HepG2 (cell line): Measurements from ENCODE around the gene PRSS12. TPM values are rescaled to one million over a fixed set of nuclear protein-coding genes. Genes with fewer than 3 reads are reported as not detected.

Experiments used
- ATAC-seq: fragments of 200-7000 bp; cut with Tn5 transposase; 3 replicates; pipeline ENCODE4 v1.9.1; 2020; ENCODE audit warnings: mild to moderate bottlenecking, moderate library complexity
- BruUV-seq: library from RNA; stranded (reverse); fragments of 400-500 nt; replicated peaks from 2 replicates; lab custom pipeline; 2021; lab: Mats Ljungman, UMichigan
- CTCF ChIA-PET: fragments of 300-600 bp; formaldehyde crosslinking; extraction: SDS; loops from one replicate; lab custom pipeline; 2021; ENCODE audit warnings: low total read pairs, inconsistent platforms, low intra/inter-chr PET ratio; lab: Yijun Ruan, JAX
- POLR2A ChIA-PET: fragments of 350-600 bp; sonication (Branson Sonifier 250); formaldehyde crosslinking; loops from one replicate; lab custom pipeline; 2020; ENCODE audit warnings: antibody characterized with exemption, inconsistent platforms; lab: Yijun Ruan, JAX
- DNase-seq: peaks from one replicate; pipeline ENCODE4 v3.0.0-alpha.2; 2015; ENCODE audit warnings: low spot score
- FAIRE-seq: peaks from 3 replicates; lab custom pipeline; 2011; peaks lifted over from hg19 to GRCh38; lab: Jason Lieb, UNC
- H2AFZ ChIP-seq: one replicate; pipeline ENCODE4 v1.6.1; 2011; ENCODE audit warnings: low read length, inconsistent platforms
- H3K27ac ChIP-seq: fragments of 300-600 bp; 3 replicates; pipeline ENCODE4 v1.8.0; 2011; ENCODE audit warnings: mixed run types, mild to moderate bottlenecking, mixed read lengths, low read length, inconsistent platforms; ENCODE audit not compliant: insufficient read depth; ENCODE audit errors: extremely low read length
- H3K27me3 ChIP-seq, 2 experiments: fragments of 200-600 bp in 1 of 2; 2 replicates in 1 of 2; 3 replicates in 1 of 2; pipeline versions ENCODE4 v1.6.0 to v1.8.0; 2011; ENCODE audit warnings: low read length in 2 of 2, mild to moderate bottlenecking in 2 of 2, moderate library complexity in 2 of 2, inconsistent platforms in 1 of 2; ENCODE audit not compliant: insufficient read depth in 2 of 2, control insufficient read depth in 1 of 2
- H3K36me3 ChIP-seq, 2 experiments: fragments of 200-600 bp in 1 of 2; replicated peaks in 1 of 2; 2 replicates in 1 of 2; 3 replicates in 1 of 2; pipeline versions ENCODE4 v1.5.1 to v1.8.0; 2011; ENCODE audit warnings: low read length in 2 of 2, inconsistent platforms in 1 of 2; ENCODE audit not compliant: insufficient read depth in 2 of 2, control insufficient read depth in 1 of 2
- H3K4me1 ChIP-seq: 2 replicates; pipeline ENCODE4 v1.5.1; 2012; ENCODE audit warnings: low read length, inconsistent platforms; ENCODE audit not compliant: insufficient read depth
- H3K4me2 ChIP-seq: 2 replicates; pipeline ENCODE4 v1.6.0; 2011; ENCODE audit warnings: low read depth, low read length, inconsistent platforms
- H3K4me3 ChIP-seq, 3 experiments: fragments of 200-600 bp in 1 of 3; sonication (generic), shearing (Covaris generic) in 1 of 3; replicated peaks in 1 of 3; 2 replicates each; pipeline ENCODE4 v1.5.1; 2011 to 2016; ENCODE audit warnings: low read length in 3 of 3, inconsistent platforms in 2 of 3, low read depth in 2 of 3, mild to moderate bottlenecking in 2 of 3, control low read depth in 1 of 3, mixed read lengths in 1 of 3; ENCODE audit not compliant: insufficient read depth in 1 of 3
- H3K79me2 ChIP-seq: one replicate; pipeline ENCODE4 v1.6.1; 2011; ENCODE audit warnings: low read length, inconsistent platforms; ENCODE audit not compliant: insufficient read depth
- H3K9ac ChIP-seq: 2 replicates; pipeline ENCODE4 v1.6.0; 2011; ENCODE audit warnings: mild to moderate bottlenecking, low read depth, low read length, inconsistent platforms; ENCODE audit not compliant: insufficient read depth
- H3K9me3 ChIP-seq: 2 replicates; pipeline ENCODE4 v1.5.1; 2012; ENCODE audit warnings: mild to moderate bottlenecking, low read length
- H4K20me1 ChIP-seq: 2 replicates; pipeline ENCODE4 v1.6.0; 2011; ENCODE audit warnings: inconsistent platforms, mild to moderate bottlenecking, low read length, moderate library complexity; ENCODE audit not compliant: insufficient read depth
- FOXP4 ChIP-seq: sonication (generic); formaldehyde crosslinking; IDR thresholded peaks from 2 replicates; pipeline ENCODE4 v1.4.0; 2020; ENCODE audit warnings: missing genetic modification reagents
- MAFF ChIP-seq: IDR thresholded peaks from 2 replicates; pipeline ENCODE4 v1.6.1; 2011; ENCODE audit warnings: low read depth, low read length, improper control_type of control experiment
- MAFK ChIP-seq, 2 experiments: IDR thresholded peaks in 1 of 2; conservative IDR thresholded peaks in 1 of 2; 2 replicates each; pipeline ENCODE4 v1.6.1; 2011; ENCODE audit warnings: improper control_type of control experiment in 2 of 2, low read length in 2 of 2
- MXD1 ChIP-seq: sonication (generic); formaldehyde crosslinking; IDR thresholded peaks from 2 replicates; pipeline ENCODE4 v1.4.0; 2020; ENCODE audit warnings: mild to moderate bottlenecking, missing genetic modification reagents
- WGBS: methylation state at CpG from one replicate; pipeline ENCODE4 v1.1.6; 2017; ENCODE audit warnings: low lambda C conversion rate; 5-methylcytosine and 5-hydroxymethylcytosine counted together
- in situ Hi-C: cut with HindIII; loops from 2 replicates; pipeline ENCODE4 v1.10.0; 2017; ENCODE audit warnings: low pct_unique_long_range_greater_than_20kb; ENCODE audit not compliant: extremely low pct_ligation_motif_present
- intact Hi-C: fragments of 100-400 bp; cut with micrococcal nuclease; formaldehyde crosslinking; loops from one replicate; pipeline ENCODE4 v1.10.0; 2022; ENCODE audit not compliant: unreplicated experiment
- polyA plus RNA-seq, 8 experiments: library from polyadenylated mRNA; depleted of rRNA in 3 of 8; stranded (reverse) in 7 of 8; unstranded in 1 of 8; fragments of >200 nt; fragmentation: Illumina TruSeq in 4 of 8; extraction: Trizol in 4 of 8; gene quantifications; 2 replicates each; pipeline versions ENCODE4 v1.2.1 to v1.2.3, GENCODE V29; 2011 to 2016; ENCODE audit warnings: low read depth in 4 of 8, missing spikeins in 1 of 8, mixed read lengths in 1 of 8; ENCODE audit not compliant: insufficient read depth in 1 of 8
- total RNA-seq, 5 experiments: library from RNA; depleted of rRNA; stranded (reverse); fragments of >200 nt; fragmentation: Illumina TruSeq; extraction: Trizol; gene quantifications; 2 replicates each; pipeline ENCODE4 v1.2.3, GENCODE V29; 2016; ENCODE audit warnings: low read depth in 1 of 5

Gene PRSS12
- total and polyA plus RNA-seq, 2 of the 13 experiments (the other 11 are each of a cell fraction or from before 2014, with no cell fraction given): 0.02 TPM; not detected in 1

GRCh38 chr4:118259111-118259510 lies 93.7 kb downstream of the PRSS12 start:
- no peaks in the 10 kb centered on the region for H3K36me3 ChIP-seq
- H3K27ac ChIP-seq: no peak overlapping the region
- no peak overlapping the region for H3K4me3 ChIP-seq
- H4K20me1 ChIP-seq: no peaks in the 10 kb centered on the region
- intact Hi-C loops (no loop called here), in situ Hi-C loops (no loop called here)
- no peaks in the 10 kb centered on the region for H3K79me2 ChIP-seq
- H3K9me3 ChIP-seq: no peaks in the 10 kb centered on the region
- H3K4me2 ChIP-seq: no peak overlapping the region
- TF ChIP-seq MXD1 (CRISPR knock-in tag): no peak
- TF ChIP-seq, all 625 proteins: peak for 0
- ChIA-PET CTCF (no interaction called here), POLR2A (no interaction called here)
- FAIRE-seq (no peak), DNase-seq (no peak), ATAC-seq (no peak)
- no TSS peak for BruUV-seq
- WGBS: 0% methylated on average over 3 of the region's 3 CpGs
- H3K27me3 ChIP-seq: 0 out of 5 replicates have a peak, but pooled peaks cover 0 to 2% of the 10 kb centered on the region in 2 experiments
- H3K4me1 ChIP-seq: no peaks in the 10 kb centered on the region
- H3K9ac ChIP-seq: no peak overlapping the region
- no peak overlapping the region for H2AFZ ChIP-seq

- H3K4me3 ChIP-seq: no peak overlapping the region
- 0 out of 5 replicates have a peak, but pooled peaks cover 0 to 2% of the 10 kb centered on the region in 2 experiments for H3K27me3 ChIP-seq
- no TSS peak for BruUV-seq
- ATAC-seq (no peak), FAIRE-seq (no peak), DNase-seq (no peak)
- intact Hi-C loops (no loop called here), in situ Hi-C loops (no loop called here)
- H3K79me2 ChIP-seq: no peaks in the 10 kb centered on the region
- TF ChIP-seq MAFK (conservative IDR thresholded peaks at IDR 0.05 in 1 of 2, IDR thresholded peaks at IDR 0.05 in 1 of 2; ENCODE audit: low read length in 2 of 2): peak in 1 of 2 experiments; percentile 68; a peak in 2 of 4 replicates
- 0 out of 2 replicates have a peak, but pooled peaks have one; percentile 24 for TF ChIP-seq MAFF
- TF ChIP-seq FOXP4: no peak
- no peak overlapping the region for H3K27ac ChIP-seq
- no peaks in the 10 kb centered on the region for H3K4me1 ChIP-seq
- CTCF ChIA-PET: no interaction called here
- H3K36me3 ChIP-seq: no peaks in the 10 kb centered on the region
- H2AFZ ChIP-seq: no peak overlapping the region
- H3K4me2 ChIP-seq: no peak overlapping the region
- H3K9ac ChIP-seq: no peak overlapping the region
- no peaks in the 10 kb centered on the region for H3K9me3 ChIP-seq
- POLR2A ChIA-PET: no interaction called here
- no peaks in the 10 kb centered on the region for H4K20me1 ChIP-seq
These were observed 98.4 kb downstream of the PRSS12 start for GRCh38 chr4:118254368-118254767.
